Measurements from ENCODE around the gene SLC24A3.

DNA sequence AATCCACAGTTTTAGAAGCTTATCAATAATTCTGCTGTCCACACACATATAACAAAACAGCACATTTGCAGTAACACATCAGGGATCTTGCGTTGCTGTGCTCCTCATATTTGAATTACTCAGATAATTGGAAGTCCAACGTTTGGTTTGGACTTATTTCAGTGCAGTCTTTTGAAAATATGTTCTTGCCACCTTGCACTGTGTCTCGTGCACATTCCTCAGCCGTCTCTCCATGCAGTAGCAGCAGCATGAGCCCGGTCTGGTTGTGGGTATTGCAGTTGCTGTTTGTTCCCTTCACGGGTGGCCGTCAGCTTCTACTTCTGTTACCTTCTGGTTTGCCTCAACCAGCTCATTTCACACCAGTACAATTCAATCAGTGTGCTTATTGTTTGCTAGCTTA lies 215.5 kb downstream of the SLC24A3 start:
- TF ChIP-seq GLIS3 (CRISPR knock-in tag; IDR thresholded peaks at IDR 0.05) = no peak
- TF ChIP-seq, protein P1, sequence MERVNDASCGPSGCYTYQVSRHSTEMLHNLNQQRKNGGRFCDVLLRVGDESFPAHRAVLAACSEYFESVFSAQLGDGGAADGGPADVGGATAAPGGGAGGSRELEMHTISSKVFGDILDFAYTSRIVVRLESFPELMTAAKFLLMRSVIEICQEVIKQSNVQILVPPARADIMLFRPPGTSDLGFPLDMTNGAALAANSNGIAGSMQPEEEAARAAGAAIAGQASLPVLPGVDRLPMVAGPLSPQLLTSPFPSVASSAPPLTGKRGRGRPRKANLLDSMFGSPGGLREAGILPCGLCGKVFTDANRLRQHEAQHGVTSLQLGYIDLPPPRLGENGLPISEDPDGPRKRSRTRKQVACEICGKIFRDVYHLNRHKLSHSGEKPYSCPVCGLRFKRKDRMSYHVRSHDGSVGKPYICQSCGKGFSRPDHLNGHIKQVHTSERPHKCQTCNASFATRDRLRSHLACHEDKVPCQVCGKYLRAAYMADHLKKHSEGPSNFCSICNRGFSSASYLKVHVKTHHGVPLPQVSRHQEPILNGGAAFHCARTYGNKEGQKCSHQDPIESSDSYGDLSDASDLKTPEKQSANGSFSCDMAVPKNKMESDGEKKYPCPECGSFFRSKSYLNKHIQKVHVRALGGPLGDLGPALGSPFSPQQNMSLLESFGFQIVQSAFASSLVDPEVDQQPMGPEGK (CRISPR knock-in tag; IDR thresholded peaks at IDR 0.05; ENCODE audit: borderline replicate concordance) = no peak
- no peak for TF ChIP-seq TOX (CRISPR knock-in tag; IDR thresholded peaks at IDR 0.05; ENCODE audit: borderline replicate concordance)
- no peak for TF ChIP-seq RARB (CRISPR knock-in tag; IDR thresholded peaks at IDR 0.05)
- TF ChIP-seq ZFP3 (CRISPR knock-in tag; IDR thresholded peaks at IDR 0.05) = no peak
- no peak for TF ChIP-seq TCF4 (CRISPR knock-in tag; IDR thresholded peaks at IDR 0.05; ENCODE audit: borderline replicate concordance)
- no peak for TF ChIP-seq BACH2 (CRISPR knock-in tag; IDR thresholded peaks at IDR 0.05; ENCODE audit: borderline replicate concordance)
- TF ChIP-seq, protein P2, sequence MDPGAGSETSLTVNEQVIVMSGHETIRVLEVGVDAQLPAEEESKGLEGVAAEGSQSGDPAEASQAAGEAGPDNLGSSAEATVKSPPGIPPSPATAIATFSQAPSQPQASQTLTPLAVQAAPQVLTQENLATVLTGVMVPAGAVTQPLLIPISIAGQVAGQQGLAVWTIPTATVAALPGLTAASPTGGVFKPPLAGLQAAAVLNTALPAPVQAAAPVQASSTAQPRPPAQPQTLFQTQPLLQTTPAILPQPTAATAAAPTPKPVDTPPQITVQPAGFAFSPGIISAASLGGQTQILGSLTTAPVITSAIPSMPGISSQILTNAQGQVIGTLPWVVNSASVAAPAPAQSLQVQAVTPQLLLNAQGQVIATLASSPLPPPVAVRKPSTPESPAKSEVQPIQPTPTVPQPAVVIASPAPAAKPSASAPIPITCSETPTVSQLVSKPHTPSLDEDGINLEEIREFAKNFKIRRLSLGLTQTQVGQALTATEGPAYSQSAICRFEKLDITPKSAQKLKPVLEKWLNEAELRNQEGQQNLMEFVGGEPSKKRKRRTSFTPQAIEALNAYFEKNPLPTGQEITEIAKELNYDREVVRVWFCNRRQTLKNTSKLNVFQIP (CRISPR knock-in tag; IDR thresholded peaks at IDR 0.05; ENCODE audit: borderline replicate concordance, low read depth) = no peak
- TF ChIP-seq ZNF8 (CRISPR knock-in tag; IDR thresholded peaks at IDR 0.05) = no peak
- no peak for TF ChIP-seq SNAI2 (CRISPR knock-in tag; IDR thresholded peaks at IDR 0.05)
